H1 (cell line): ENCODE results near the gene DGKA. TPM values are rescaled to one million over a fixed set of nuclear protein-coding genes. Genes with fewer than 3 reads are reported as not detected.

ENCODE experiments used
- CTCF ChIA-PET: fragments of 300-600 bp; sonication (Branson Sonifier 250); formaldehyde crosslinking; loops from one replicate; lab custom pipeline; 2021; ENCODE audit not compliant: partially characterized antibody; lab: Charles Lee
- POLR2A ChIA-PET: fragments of 300-600 bp; sonication (Branson Sonifier 250); formaldehyde crosslinking; loops from one replicate; lab custom pipeline; 2021; ENCODE audit warnings: inconsistent platforms; ENCODE audit not compliant: partially characterized antibody; lab: Charles Lee
- DNase-seq, 2 experiments: peaks; one replicate each; pipeline versions ENCODE4 v3.0.0 to v3.0.0-alpha.2; 2010 to 2022; ENCODE audit warnings: low spot score in 2 of 2, low read depth in 1 of 2, mixed read lengths in 1 of 2
- FAIRE-seq: peaks from 2 replicates; lab custom pipeline; 2011; peaks lifted over from hg19 to GRCh38; lab: Jason Lieb, UNC
- H2AFZ ChIP-seq: 2 replicates; pipeline ENCODE4 v1.8.1; 2012; ENCODE audit warnings: low read length, inconsistent platforms
- H2AK5ac ChIP-seq: 2 replicates; pipeline ENCODE4 v1.6.1; 2013; ENCODE audit warnings: low read depth, low read length
- H2BK120ac ChIP-seq: replicated peaks from 2 replicates; pipeline ENCODE3; 2013; ENCODE audit warnings: low read depth, low read length, inconsistent platforms
- H2BK12ac ChIP-seq: 2 replicates; pipeline ENCODE4 v1.6.1; 2013; ENCODE audit warnings: low read depth, low read length
- H2BK15ac ChIP-seq: 2 replicates; pipeline ENCODE4 v1.6.1; 2013; ENCODE audit warnings: low read length
- H2BK20ac ChIP-seq: 2 replicates; pipeline ENCODE4 v1.6.1; 2013; ENCODE audit warnings: low read length
- H2BK5ac ChIP-seq: 2 replicates; pipeline ENCODE4 v1.6.1; 2013; ENCODE audit warnings: low read depth, low read length
- H3K14ac ChIP-seq: 2 replicates; pipeline ENCODE4 v1.6.1; 2013; ENCODE audit warnings: inconsistent platforms; ENCODE audit not compliant: insufficient read length
- H3K18ac ChIP-seq: 2 replicates; pipeline ENCODE4 v1.6.1; 2013; ENCODE audit warnings: low read length; ENCODE audit errors: extremely low read depth
- H3K23ac ChIP-seq: 2 replicates; pipeline ENCODE4 v1.6.1; 2013; ENCODE audit warnings: inconsistent platforms; ENCODE audit not compliant: insufficient read length
- H3K23me2 ChIP-seq: 2 replicates; pipeline ENCODE4 v1.6.1; 2013; ENCODE audit warnings: low read depth, low read length
- H3K27ac ChIP-seq: 2 replicates; pipeline ENCODE4 v1.6.1; 2011; ENCODE audit warnings: low read depth, low read length, inconsistent platforms
- H3K27me3 ChIP-seq, 4 experiments: replicated peaks in 1 of 4; 1 replicate in 1 of 4; 2 replicates in 3 of 4; pipeline versions ENCODE4 v1.6.1 to v1.8.1; 2011 to 2013; ENCODE audit warnings: low read length in 3 of 4, mild to moderate bottlenecking in 3 of 4, inconsistent platforms in 2 of 4, mixed read lengths in 2 of 4, moderate library complexity in 1 of 4; ENCODE audit not compliant: control insufficient read depth in 3 of 4, insufficient read depth in 3 of 4; ENCODE audit errors: extremely low read depth in 1 of 4
- H3K36me3 ChIP-seq, 4 experiments: 2 replicates each; pipeline versions ENCODE4 v1.6.1 to v1.8.1; 2011 to 2013; ENCODE audit warnings: mild to moderate bottlenecking in 4 of 4, low read length in 3 of 4, moderate library complexity in 2 of 4, control low read depth in 1 of 4, inconsistent platforms in 1 of 4; ENCODE audit not compliant: insufficient read depth in 4 of 4, control insufficient read depth in 2 of 4
- H3K4ac ChIP-seq: replicated peaks from 2 replicates; pipeline ENCODE3; 2013; ENCODE audit warnings: low read length, low read depth, mixed read lengths, inconsistent platforms; ENCODE audit not compliant: insufficient read length
- H3K4me1 ChIP-seq, 4 experiments: replicated peaks in 1 of 4; 1 replicate in 1 of 4; 2 replicates in 3 of 4; pipeline versions ENCODE4 v1.6.1 to v1.8.1; 2011 to 2013; ENCODE audit warnings: low read length in 3 of 4, inconsistent platforms in 2 of 4, mixed read lengths in 1 of 4; ENCODE audit not compliant: insufficient read depth in 4 of 4, control insufficient read depth in 3 of 4
- H3K4me2 ChIP-seq, 2 experiments: 2 replicates each; pipeline versions ENCODE4 v1.6.1 to v1.8.1; 2011 to 2013; ENCODE audit warnings: low read depth in 2 of 2, low read length in 2 of 2, control low read depth in 1 of 2, inconsistent platforms in 1 of 2, mild to moderate bottlenecking in 1 of 2; ENCODE audit not compliant: insufficient read depth in 1 of 2
- H3K4me3 ChIP-seq, 4 experiments: fragments of 200-600, 300-600 bp in 1 of 4; sonication (generic), shearing (Covaris generic), sonication (Bioruptor Twin) in 1 of 4; 2 replicates each; pipeline versions ENCODE4 v1.5.1 to v1.8.1; 2011 to 2016; ENCODE audit warnings: low read length in 4 of 4, low read depth in 3 of 4, control low read depth in 2 of 4, inconsistent platforms in 2 of 4, mild to moderate bottlenecking in 2 of 4, mixed read lengths in 1 of 4, moderate library complexity in 1 of 4; ENCODE audit not compliant: insufficient read depth in 2 of 4; ENCODE audit errors: extremely low read depth in 1 of 4
- H3K56ac ChIP-seq: replicated peaks from 2 replicates; pipeline ENCODE3; 2013; ENCODE audit warnings: low read depth, mild to moderate bottlenecking, mixed read lengths, low read length, inconsistent platforms; ENCODE audit not compliant: insufficient read length
- H3K79me1 ChIP-seq: 2 replicates; pipeline ENCODE4 v1.6.1; 2013; ENCODE audit warnings: low read depth, low read length, control low read depth
- H3K79me2 ChIP-seq, 2 experiments: 2 replicates each; pipeline versions ENCODE4 v1.6.1 to v1.8.1; 2012 to 2013; ENCODE audit warnings: low read length in 2 of 2, mild to moderate bottlenecking in 2 of 2, inconsistent platforms in 1 of 2; ENCODE audit not compliant: insufficient read depth in 2 of 2, control insufficient read depth in 1 of 2
- H3K9ac ChIP-seq, 4 experiments: replicated peaks in 1 of 4; 1 replicate in 1 of 4; 2 replicates in 3 of 4; pipeline versions ENCODE4 v1.6.1 to v1.8.1; 2011 to 2013; ENCODE audit warnings: low read depth in 3 of 4, low read length in 3 of 4, control low read depth in 2 of 4, mild to moderate bottlenecking in 2 of 4, moderate library complexity in 2 of 4, inconsistent platforms in 1 of 4; ENCODE audit errors: extremely low read depth in 1 of 4
- H3K9me3 ChIP-seq, 2 experiments: 2 replicates each; pipeline versions ENCODE4 v1.6.1 to v1.8.1; 2012 to 2013; ENCODE audit warnings: mild to moderate bottlenecking in 2 of 2, moderate library complexity in 2 of 2, control low read depth in 1 of 2, inconsistent platforms in 1 of 2, low read depth in 1 of 2, low read length in 1 of 2, mixed read lengths in 1 of 2; ENCODE audit not compliant: insufficient read depth in 2 of 2
- H4K20me1 ChIP-seq, 2 experiments: replicated peaks in 1 of 2; 2 replicates each; pipeline versions ENCODE3 to v1.8.1; 2011 to 2013; ENCODE audit warnings: inconsistent platforms in 2 of 2, low read length in 2 of 2, mild to moderate bottlenecking in 1 of 2; ENCODE audit not compliant: insufficient read depth in 2 of 2, control insufficient read depth in 1 of 2
- H4K5ac ChIP-seq: 2 replicates; pipeline ENCODE4 v1.6.1; 2013; ENCODE audit warnings: low read length, low read depth, mixed read lengths, inconsistent platforms; ENCODE audit not compliant: insufficient read length
- H4K8ac ChIP-seq: 2 replicates; pipeline ENCODE4 v1.8.0; 2013; ENCODE audit warnings: mild to moderate bottlenecking, moderate library complexity, low read length, inconsistent platforms; ENCODE audit not compliant: insufficient read depth; ENCODE audit errors: extremely low read depth
- H4K91ac ChIP-seq: replicated peaks from 2 replicates; pipeline ENCODE3; 2013; ENCODE audit warnings: low read length, mixed read lengths, inconsistent platforms; ENCODE audit not compliant: insufficient read length
- BRCA1 ChIP-seq: IDR thresholded peaks from 2 replicates; pipeline ENCODE4 v1.6.1; 2012; ENCODE audit warnings: low read depth, low read length, improper control_type of control experiment
- KDM1A ChIP-seq: fragments of 200-600, 300-600 bp; sonication (generic); IDR thresholded peaks from 2 replicates; pipeline ENCODE4 v1.7.1; 2016; ENCODE audit warnings: mild to moderate bottlenecking, low read length, borderline replicate concordance
- SIRT6 ChIP-seq: IDR thresholded peaks from one replicate; pipeline ENCODE4 v1.7.1; 2012; ENCODE audit warnings: low read length, inconsistent platforms
- TBP ChIP-seq: IDR thresholded peaks from 2 replicates; pipeline ENCODE4 v1.6.1; 2011; ENCODE audit warnings: low read depth, low read length, improper control_type of control experiment
- WGBS, 2 experiments: shearing (Covaris generic) in 1 of 2; methylation state at CpG; one replicate each; pipeline versions ENCODE4 v1.1.6 to v1.1.7; 2013 to 2015; ENCODE audit warnings: low lambda C conversion rate in 2 of 2, mixed read lengths in 2 of 2, inconsistent platforms in 1 of 2, low coverage in 1 of 2, missing lambda C conversion rate in 1 of 2; ENCODE audit not compliant: insufficient replicate concordance in 2 of 2, insufficient coverage in 1 of 2, insufficient read length in 1 of 2; ENCODE audit errors: extremely low coverage in 1 of 2, missing lambda C conversion rate in 1 of 2; 5-methylcytosine and 5-hydroxymethylcytosine counted together
- polyA plus RNA-seq, 7 experiments: library from polyadenylated mRNA; depleted of rRNA in 3 of 7; stranded (reverse) in 5 of 7; unstranded in 2 of 7; fragments of >200 nt in 5 of 7; fragments of 200-250 nt in 2 of 7; gene quantifications; 1 replicate in 5 of 7; 2 replicates in 1 of 7; 4 replicates in 1 of 7; pipeline versions ENCODE4 v1.2.1 to v1.2.3, GENCODE V29; 2011 to 2013; ENCODE audit warnings: missing spikeins in 2 of 7, mixed read lengths in 2 of 7
- total RNA-seq: library from RNA; stranded (reverse); fragmentation: NEBNext Ultra II Directional; extraction: Animal tissue kit (Norgen Biotek cat#: 25700); gene quantifications from 2 replicates; pipeline ENCODE4 v1.2.1, GENCODE V29; 2021

The DGKA gene
- total and polyA plus RNA-seq, 2 of the 8 experiments (the other 6 are each of a cell fraction or from before 2014, with no cell fraction given): 15.9 to 18.0 TPM

DNA sequence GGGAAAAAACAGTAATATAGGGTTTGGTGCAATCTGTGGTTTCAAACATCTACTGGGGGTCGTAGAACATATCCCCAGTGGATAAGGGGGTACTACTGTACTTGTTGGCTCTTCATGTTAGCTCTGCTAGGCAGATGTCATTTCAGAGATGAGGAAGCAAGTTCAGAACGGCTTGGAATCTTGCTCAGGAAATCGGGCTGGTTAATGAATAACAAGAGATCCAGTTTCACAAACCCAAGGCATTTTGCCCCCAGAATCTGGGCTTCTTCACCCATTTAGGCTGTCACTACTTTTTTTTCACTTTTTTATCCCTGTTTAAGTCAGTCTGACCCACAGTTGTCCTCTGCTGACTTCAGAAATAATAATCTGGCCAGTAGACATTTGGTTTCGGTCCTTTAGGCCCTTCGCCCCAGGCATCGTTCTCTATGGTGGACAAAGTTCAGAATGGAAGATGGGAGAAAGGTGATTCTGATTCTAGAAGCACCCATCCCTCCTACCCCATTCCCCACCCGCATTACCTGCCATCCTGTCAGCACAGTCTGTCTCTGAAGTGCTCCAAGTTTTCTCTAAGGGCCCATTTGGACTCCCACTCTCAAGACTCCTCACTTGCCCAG is 70.6 kb downstream of the DGKA start:
- WGBS, 2 experiments: 89% methylated on average over 7 of the region's 7 CpGs; no CpG with 5 or more reads in 1 of the 2 experiments
- POLR2A ChIA-PET: interaction anchor here (1.0 kb wide), 1 partner anchor 18 kb away, joined by 3 read pairs; no protein-coding TSS in a partner anchor
- TF ChIP-seq TBP (no peak), KDM1A (no peak), SIRT6 (no peak), BRCA1 (no peak)

More for the DNA sequence above, 70.6 kb downstream of the DGKA start:
- Histone ChIP-seq H2AFZ (no peak overlapping the region), H3K23ac (no peak overlapping the region), H3K9me3 (no peaks in the 10 kb centered on the region), H3K18ac (no peak overlapping the region), H3K9ac (no peak overlapping the region), H3K23me2 (peaks cover 8% of the 10 kb centered on the region), H4K91ac (no peak overlapping the region), H3K4me3 (no peak overlapping the region), H2BK120ac (no peak overlapping the region), H3K14ac (no peak overlapping the region), H3K27ac (no peak overlapping the region), H2BK12ac (no peak overlapping the region), H4K20me1 (no peaks in the 10 kb centered on the region), H2BK15ac (no peak overlapping the region), H2BK5ac (no peak overlapping the region), H3K36me3 (peaks cover 0 to 20% (median 5%) of the 10 kb centered on the region in 4 experiments; a peak in 5 of 8 replicates), H4K5ac (no peak overlapping the region), H4K8ac (no peak overlapping the region), H2BK20ac (no peak overlapping the region), H3K27me3 (no peaks in the 10 kb centered on the region), H3K56ac (no peak overlapping the region), H2AK5ac (no peak overlapping the region), H3K4me2 (no peak overlapping the region), H3K79me2 (no peaks in the 10 kb centered on the region; a peak in 1 of 4 replicates), H3K79me1 (no peaks in the 10 kb centered on the region; the same call in 1 of the 2 replicates), H3K4ac (no peak overlapping the region), H3K4me1 (peaks cover 0 to 4% (median 0%) of the 10 kb centered on the region in 4 experiments; a peak in 2 of 7 replicates)
- DNase-seq (no peak), FAIRE-seq (no peak)
- CTCF ChIA-PET: interaction anchor here (0.5 to 13.5 kb wide), 2 partner anchors 20 to 216 kb away, joined by 3 to 256 read pairs; partner anchors contain the start of gene IKZF4
